Loucy (cell line): Measurements from ENCODE around the gene CEP70.

Experiments
- H2AFZ ChIP-seq: fragments of 200-600 bp; sonication (generic); 2 replicates; pipeline ENCODE4 v1.6.0; 2016; ENCODE audit warnings: antibody characterized with exemption, mild to moderate bottlenecking, low read length, moderate library complexity
- H3F3A ChIP-seq: fragments of 200-600 bp; 2 replicates; pipeline ENCODE4 v1.6.0; 2016; ENCODE audit warnings: antibody characterized with exemption, low read depth, mild to moderate bottlenecking
- H3K27me3 ChIP-seq: fragments of 200-600 bp; sonication (generic); 2 replicates; pipeline ENCODE4 v1.6.1; 2014; ENCODE audit warnings: low read length, mild to moderate bottlenecking; ENCODE audit not compliant: insufficient read depth, poor library complexity, severe bottlenecking
- H3K36me3 ChIP-seq: fragments of 200-600 bp; sonication (generic); 2 replicates; pipeline ENCODE4 v1.6.1; 2016; ENCODE audit warnings: low read length; ENCODE audit not compliant: insufficient read depth
- H3K4me1 ChIP-seq: fragments of 200-600 bp; sonication (generic); 2 replicates; pipeline ENCODE4 v1.5.1; 2014; ENCODE audit warnings: low read length, mild to moderate bottlenecking; ENCODE audit not compliant: insufficient read depth, poor library complexity, severe bottlenecking
- H3K4me2 ChIP-seq: fragments of 200-600 bp; sonication (generic); 2 replicates; pipeline ENCODE4 v1.6.0; 2014; ENCODE audit warnings: antibody characterized with exemption, low read length, low read depth, mild to moderate bottlenecking; ENCODE audit not compliant: poor library complexity, severe bottlenecking
- H3K4me3 ChIP-seq: fragments of 200-600 bp; sonication (generic); 2 replicates; pipeline ENCODE4 v1.5.1; 2014; ENCODE audit warnings: low read length, mild to moderate bottlenecking, mixed read lengths; ENCODE audit not compliant: poor library complexity, severe bottlenecking
- H3K79me2 ChIP-seq: fragments of 200-600 bp; sonication (generic); 2 replicates; pipeline ENCODE4 v1.6.1; 2014; ENCODE audit warnings: low read length; ENCODE audit not compliant: insufficient read depth
- H3K9ac ChIP-seq: fragments of 200-600 bp; sonication (generic); 2 replicates; pipeline ENCODE4 v1.6.0; 2014; ENCODE audit warnings: mild to moderate bottlenecking, low read depth, low read length, moderate library complexity; ENCODE audit not compliant: poor library complexity, severe bottlenecking
- H3K9me2 ChIP-seq: fragments of 200-600 bp; sonication (generic); replicated peaks from 2 replicates; pipeline ENCODE4 v1.6.1; 2016; ENCODE audit warnings: low read depth, low read length, mixed read lengths
- H3K9me3 ChIP-seq: fragments of 200-600 bp; sonication (generic); 2 replicates; pipeline ENCODE4 v1.6.1; 2014; ENCODE audit warnings: mild to moderate bottlenecking, antibody characterized with exemption, low read length, low read depth; ENCODE audit not compliant: insufficient read depth
- H4K20me1 ChIP-seq: fragments of 200-600 bp; sonication (generic); 2 replicates; pipeline ENCODE4 v1.6.0; 2014; ENCODE audit warnings: antibody characterized with exemption, low read length, mild to moderate bottlenecking; ENCODE audit not compliant: insufficient read depth, poor library complexity, severe bottlenecking
- CTCF ChIP-seq: fragments of 200-600 bp; sonication (generic); conservative IDR thresholded peaks from 2 replicates; pipeline ENCODE4 v1.5.1; 2014; ENCODE audit warnings: mild to moderate bottlenecking, antibody characterized with exemption, low read length
- EZH2phosphoT487 ChIP-seq: fragments of 200-600 bp; IDR thresholded peaks from 2 replicates; pipeline ENCODE4 v1.6.1; 2018; ENCODE audit warnings: antibody characterized with exemption, mild to moderate bottlenecking, moderate library complexity, borderline replicate concordance

The CEP70 gene

DNA sequence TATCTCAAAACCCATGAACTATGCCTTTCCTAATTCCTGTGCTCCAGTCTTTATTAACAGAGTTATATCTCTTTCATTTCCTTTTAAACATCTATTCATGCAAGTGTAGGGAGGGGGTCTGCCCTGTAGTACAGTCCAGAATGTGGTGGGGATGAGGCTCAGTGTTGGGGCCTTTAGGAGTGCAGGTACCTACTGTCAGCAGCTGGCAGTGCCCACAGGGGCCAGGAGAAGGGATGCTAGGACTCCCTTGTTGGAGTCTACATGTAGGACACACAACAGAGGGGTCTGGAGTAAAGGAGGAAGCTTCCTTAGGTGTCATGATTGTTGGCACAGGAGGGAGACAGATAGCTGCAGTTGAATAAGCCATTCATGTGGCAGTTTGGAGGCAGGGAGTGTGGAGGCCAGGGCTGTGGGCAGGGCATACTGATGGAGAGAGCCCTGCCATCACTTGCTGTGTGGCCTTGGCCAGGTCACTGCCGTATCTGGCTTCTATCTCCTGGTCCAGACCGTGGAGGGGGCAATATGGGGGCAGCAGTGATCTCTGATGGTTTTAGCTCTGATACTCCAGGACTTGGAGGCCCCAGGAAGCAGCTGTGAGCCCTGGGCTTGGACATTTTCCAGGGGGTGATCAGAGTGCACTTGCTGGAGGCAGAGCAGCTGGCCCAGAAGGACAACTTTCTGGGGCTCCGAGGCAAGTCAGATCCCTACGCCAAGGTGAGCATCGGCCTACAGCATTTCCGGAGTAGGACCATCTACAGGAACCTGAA lies 130.2 kb downstream of the CEP70 start:
- Histone ChIP-seq H4K20me1 (no peaks in the 10 kb centered on the region), H3K9me2 (no peaks in the 10 kb centered on the region), H3K4me1 (peaks cover 3% of the 10 kb centered on the region), H3F3A (no peaks in the 10 kb centered on the region), H3K9me3 (no peaks in the 10 kb centered on the region), H3K4me2 (no peak overlapping the region), H3K27me3 (no peaks in the 10 kb centered on the region), H3K79me2 (no peaks in the 10 kb centered on the region), H3K9ac (no peak overlapping the region), H2AFZ (no peak overlapping the region), H3K36me3 (no peaks in the 10 kb centered on the region), H3K4me3 (no peak overlapping the region)
- TF ChIP-seq CTCF = no peak
- no peak for TF ChIP-seq EZH2phosphoT487

GRCh38 chr3:138461896-138462295 lies 132.2 kb downstream of the CEP70 start:
- Histone ChIP-seq H3K36me3 (no peaks in the 10 kb centered on the region), H3K9me2 (no peaks in the 10 kb centered on the region), H3K9ac (no peak overlapping the region), H3K4me1 (peaks cover 4% of the 10 kb centered on the region), H2AFZ (no peak overlapping the region), H3K4me3 (no peak overlapping the region), H4K20me1 (no peaks in the 10 kb centered on the region), H3K9me3 (no peaks in the 10 kb centered on the region), H3F3A (no peaks in the 10 kb centered on the region), H3K79me2 (no peaks in the 10 kb centered on the region), H3K27me3 (no peaks in the 10 kb centered on the region), H3K4me2 (no peak overlapping the region)
- TF ChIP-seq CTCF (no peak), EZH2phosphoT487 (no peak)

GRCh38 chr3:138461246-138461645 lies 132.8 kb downstream of the CEP70 start:
- Histone ChIP-seq H3K27me3 (no peaks in the 10 kb centered on the region), H3K4me2 (no peak overlapping the region), H3K9ac (no peak overlapping the region), H3K4me1 (peaks cover 4% of the 10 kb centered on the region), H3K36me3 (no peaks in the 10 kb centered on the region), H3K9me3 (no peaks in the 10 kb centered on the region), H3K79me2 (no peaks in the 10 kb centered on the region), H3F3A (no peaks in the 10 kb centered on the region), H3K4me3 (no peak overlapping the region), H3K9me2 (no peaks in the 10 kb centered on the region), H4K20me1 (no peaks in the 10 kb centered on the region), H2AFZ (no peak overlapping the region)
- TF ChIP-seq EZH2phosphoT487 (no peak), CTCF (no peak)
